Suprapubic skin (tissue), 4 donors: ENCODE results near the gene C16orf96. TPM values are rescaled to one million over a fixed set of nuclear protein-coding genes. Genes with fewer than 3 reads are reported as not detected.

ENCODE experiments used
- DNase-seq, 2 donors: peaks; one replicate each; pipeline ENCODE4 v3.0.0-alpha.2; 2019; ENCODE audit warnings: low spot score in 2 of 2
- H3K27ac ChIP-seq: fragments of 200-600 bp; sonication (generic); one replicate; pipeline ENCODE4 v1.5.1; 2019
- H3K27me3 ChIP-seq: fragments of 200-600 bp; sonication (generic); one replicate; pipeline ENCODE4 v1.5.1; 2019
- H3K36me3 ChIP-seq: fragments of 200-600 bp; sonication (generic); one replicate; pipeline ENCODE4 v1.5.1; 2019
- H3K4me1 ChIP-seq: fragments of 200-600 bp; sonication (generic); one replicate; pipeline ENCODE4 v1.5.1; 2019
- H3K4me3 ChIP-seq: fragments of 200-600 bp; sonication (generic); one replicate; pipeline ENCODE4 v1.5.1; 2019; ENCODE audit warnings: mild to moderate bottlenecking
- H3K9me3 ChIP-seq: fragments of 200-600 bp; sonication (generic); one replicate; pipeline ENCODE4 v1.5.1; 2019
- CTCF ChIP-seq, 2 donors: fragments of 200-600 bp in 1 of 2; fragments of 450-650 bp in 1 of 2; sonication (generic) in 1 of 2; IDR thresholded peaks; one replicate each; pipeline ENCODE4 v1.5.1; 2016 to 2019; ENCODE audit warnings: antibody characterized with exemption in 2 of 2, mild to moderate bottlenecking in 1 of 2, moderate library complexity in 1 of 2
- EP300 ChIP-seq: sonication (generic); formaldehyde crosslinking; IDR thresholded peaks from one replicate; pipeline ENCODE4 v1.6.1; 2017; ENCODE audit warnings: antibody characterized with exemption
- POLR2A ChIP-seq, 2 donors: fragments of 450-650 bp; IDR thresholded peaks; one replicate each; pipeline ENCODE4 v1.6.1; 2017; ENCODE audit warnings: antibody characterized with exemption in 2 of 2, mild to moderate bottlenecking in 2 of 2, moderate library complexity in 2 of 2
- POLR2AphosphoS5 ChIP-seq, 3 donors: sonication (generic); formaldehyde crosslinking; IDR thresholded peaks; one replicate each; pipeline ENCODE4 v1.6.1; 2017; ENCODE audit warnings: antibody characterized with exemption in 3 of 3
- WGBS: methylation state at CpG from one replicate; pipeline ENCODE4 v1.1.5; 2018; 5-methylcytosine and 5-hydroxymethylcytosine counted together
- total RNA-seq, 4 donors: library from RNA; depleted of rRNA; stranded (reverse); fragments of >200 nt; gene quantifications; one replicate each; pipeline ENCODE4 v1.1.0, GENCODE V29; 2016

C16orf96 gene
- total RNA-seq, 4 donors from 2014 or later: 0.15 to 1.2 (median 0.33) TPM

DNA sequence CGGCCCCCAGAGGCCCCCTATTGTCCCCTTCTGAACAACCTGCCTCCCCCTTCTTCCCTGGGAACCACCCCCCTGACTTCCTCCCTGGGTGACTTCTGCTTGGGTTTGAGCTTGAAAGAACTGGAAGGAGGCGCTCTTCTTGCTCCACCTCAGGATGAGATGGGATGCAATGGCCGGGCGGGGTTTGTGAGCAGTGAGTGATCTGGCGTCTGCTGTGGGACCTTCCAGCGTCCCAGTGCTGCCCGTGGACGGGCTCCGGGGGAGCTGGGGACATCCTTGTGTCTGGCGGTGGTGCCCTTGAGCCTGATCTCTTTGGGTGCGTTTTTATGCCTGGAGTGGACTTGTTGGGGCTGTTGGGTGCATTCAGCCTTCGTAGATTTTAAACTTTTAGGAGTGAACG is 80.1 kb downstream of the C16orf96 start:
- H3K9me3 ChIP-seq: no peaks in the 10 kb centered on the region
- no peak overlapping the region for H3K27ac ChIP-seq
- DNase-seq: no peak
- peaks cover 7% of the 10 kb centered on the region for H3K36me3 ChIP-seq
- no peak overlapping the region for H3K4me3 ChIP-seq
- H3K4me1 ChIP-seq: peaks cover 26% of the 10 kb centered on the region
- no peak for TF ChIP-seq POLR2A (IDR thresholded peaks at IDR 0.05)
- TF ChIP-seq EP300: no peak
- TF ChIP-seq POLR2AphosphoS5 (IDR thresholded peaks at IDR 0.05): no peak
- no peak for TF ChIP-seq CTCF (IDR thresholded peaks at IDR 0.05)
- WGBS: 90% methylated on average over 13 of the region's 13 CpGs
- H3K27me3 ChIP-seq: no peaks in the 10 kb centered on the region

DNA sequence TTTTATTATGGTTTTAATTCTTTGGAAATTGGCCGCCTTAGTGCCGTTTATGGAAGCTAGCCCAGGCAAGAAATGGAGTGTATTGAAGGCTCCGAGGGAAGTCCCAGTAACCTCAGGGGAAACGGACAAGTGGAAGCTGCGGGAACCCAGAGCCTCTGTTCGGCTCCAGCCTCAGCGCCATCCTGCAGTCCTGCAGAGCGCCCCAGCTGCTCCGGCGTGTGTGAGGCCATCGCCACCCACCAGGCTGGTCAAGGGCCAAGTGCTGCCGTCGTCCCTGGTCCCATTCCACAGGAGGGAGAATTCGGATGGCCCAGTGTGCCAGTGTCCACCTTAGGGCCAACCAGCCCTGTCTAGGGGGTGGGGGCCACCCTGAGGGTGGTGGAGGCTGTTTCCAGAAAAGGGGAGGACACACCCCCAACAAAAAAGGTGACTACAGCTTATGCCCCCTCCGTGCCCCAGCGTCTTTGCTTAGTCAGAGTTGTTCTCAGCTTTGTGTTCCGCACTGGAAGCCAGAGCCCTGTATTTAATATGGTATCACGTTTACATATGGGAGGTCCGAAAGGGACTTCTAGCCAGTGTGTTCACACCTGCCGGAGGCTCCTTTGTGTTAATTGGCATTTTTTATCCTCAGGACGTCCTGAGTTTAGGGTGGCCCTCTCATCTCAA is 81.5 kb downstream of the C16orf96 start:
- Histone ChIP-seq H3K4me3 (no peak overlapping the region), H3K4me1 (peaks cover 27% of the 10 kb centered on the region), H3K27me3 (no peaks in the 10 kb centered on the region), H3K27ac (no peak overlapping the region), H3K9me3 (no peaks in the 10 kb centered on the region), H3K36me3 (peaks cover 7% of the 10 kb centered on the region)
- 75% methylated on average over 19 of the region's 21 CpGs for whole genome bisulfite sequencing
- TF ChIP-seq POLR2A (IDR thresholded peaks at IDR 0.05): no peak
- TF ChIP-seq EP300: no peak
- TF ChIP-seq CTCF (IDR thresholded peaks at IDR 0.05): no peak
- TF ChIP-seq POLR2AphosphoS5 (IDR thresholded peaks at IDR 0.05): no peak
- DNase-seq: no peak

- TF ChIP-seq POLR2A (IDR thresholded peaks at IDR 0.05): no peak
- TF ChIP-seq CTCF (IDR thresholded peaks at IDR 0.05): no peak
- no peak for TF ChIP-seq POLR2AphosphoS5 (IDR thresholded peaks at IDR 0.05)
- no peak for TF ChIP-seq EP300
- Histone ChIP-seq H3K4me3 (no peak overlapping the region), H3K27me3 (no peaks in the 10 kb centered on the region), H3K4me1 (peaks cover 27% of the 10 kb centered on the region), H3K27ac (no peak overlapping the region), H3K9me3 (no peaks in the 10 kb centered on the region), H3K36me3 (peaks cover under 1% of the 10 kb centered on the region)
- WGBS: 80% methylated on average over 27 of the region's 27 CpGs
- DNase-seq: no peak
These were observed 83.9 kb downstream of the C16orf96 start for GRCh38 chr16:4639899-4640509.

DNA sequence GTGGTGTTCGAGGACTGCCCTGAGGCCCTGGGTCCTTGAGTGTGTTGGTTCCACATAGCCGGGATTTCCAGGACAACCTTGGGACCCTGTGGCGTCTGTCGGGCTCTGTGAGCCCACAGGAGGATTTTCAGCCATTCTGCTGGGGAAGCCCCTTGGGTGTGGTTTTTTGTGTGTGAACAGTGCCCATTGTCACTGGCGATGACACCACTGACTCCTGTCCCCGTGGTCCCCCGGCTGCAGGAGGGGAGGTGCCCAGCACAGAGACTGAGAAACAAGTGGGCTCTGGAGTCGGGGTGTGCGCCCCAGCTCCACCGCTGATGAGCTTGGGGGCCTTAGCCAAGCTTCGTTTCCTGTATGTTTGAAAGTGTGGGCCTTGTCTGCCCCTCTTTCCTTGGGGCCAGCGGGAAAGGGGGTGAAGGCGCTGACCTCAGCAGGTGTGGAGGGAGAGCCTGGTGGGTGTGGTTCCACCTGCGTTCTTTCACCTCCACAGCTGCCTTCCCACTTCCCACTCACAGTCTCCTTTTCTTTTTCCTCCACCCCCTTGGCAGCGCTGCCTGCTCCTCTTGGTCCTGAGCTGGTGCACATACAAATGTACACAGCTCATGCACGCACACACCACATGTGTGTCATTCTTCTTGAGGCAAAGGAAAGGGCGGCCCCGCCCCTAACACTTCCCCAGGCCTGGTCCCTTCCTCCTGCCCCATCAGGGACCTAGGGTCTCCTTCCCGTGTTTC is 84.6 kb downstream of the C16orf96 start:
- no peaks in the 10 kb centered on the region for H3K9me3 ChIP-seq
- WGBS: 60% methylated on average over 17 of the region's 19 CpGs
- H3K4me1 ChIP-seq: peaks cover 27% of the 10 kb centered on the region
- no peak for DNase-seq
- H3K4me3 ChIP-seq: no peak overlapping the region
- no peaks in the 10 kb centered on the region for H3K36me3 ChIP-seq
- TF ChIP-seq POLR2AphosphoS5 (IDR thresholded peaks at IDR 0.05) (no peak), CTCF (IDR thresholded peaks at IDR 0.05) (no peak), EP300 (no peak), POLR2A (IDR thresholded peaks at IDR 0.05) (no peak)
- no peak overlapping the region for H3K27ac ChIP-seq
- no peaks in the 10 kb centered on the region for H3K27me3 ChIP-seq

GRCh38 chr16:4641306-4641687 is 85.2 kb downstream of the C16orf96 start:
- WGBS: 83% methylated on average over 5 of the region's 5 CpGs
- no peak overlapping the region for H3K27ac ChIP-seq
- H3K9me3 ChIP-seq: no peaks in the 10 kb centered on the region

More at GRCh38 chr16:4641306-4641687, 85.2 kb downstream of the C16orf96 start:
- no peak for TF ChIP-seq POLR2A (IDR thresholded peaks at IDR 0.05)
- no peak for TF ChIP-seq EP300
- TF ChIP-seq CTCF (IDR thresholded peaks at IDR 0.05): no peak
- no peak overlapping the region for H3K4me3 ChIP-seq
- H3K4me1 ChIP-seq: peaks cover 27% of the 10 kb centered on the region
- no peaks in the 10 kb centered on the region for H3K27me3 ChIP-seq
- H3K36me3 ChIP-seq: no peaks in the 10 kb centered on the region
- DNase-seq: no peak
